ENCODE measurements around the gene ZNG1A.
"Not testable (repeated sequence)": the region's sequence is repeated elsewhere in the genome, so short reads cannot be mapped to it uniquely, and the experiment has no call there.

The ZNG1A gene

DNA sequence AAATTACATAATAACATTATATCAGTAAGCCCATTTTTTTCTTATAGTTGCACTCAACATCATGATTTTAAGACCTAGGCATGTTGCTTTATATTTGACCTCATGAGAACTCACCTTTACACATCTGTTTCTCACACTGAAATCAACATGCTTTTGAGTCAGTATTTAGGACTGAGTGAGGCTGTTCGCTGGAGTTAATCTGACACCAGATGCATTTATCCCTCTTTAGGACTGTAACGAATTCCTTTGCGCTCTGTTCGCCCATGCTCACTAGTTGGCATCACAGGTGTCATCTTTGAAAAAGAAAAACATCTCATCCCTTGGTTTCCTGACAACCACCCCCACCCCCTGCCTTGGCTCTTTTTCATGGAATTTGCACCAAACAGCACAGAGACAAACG is 84.9 kb downstream of the ZNG1A start:
- DNase-seq = not testable (repeated sequence)

DNA sequence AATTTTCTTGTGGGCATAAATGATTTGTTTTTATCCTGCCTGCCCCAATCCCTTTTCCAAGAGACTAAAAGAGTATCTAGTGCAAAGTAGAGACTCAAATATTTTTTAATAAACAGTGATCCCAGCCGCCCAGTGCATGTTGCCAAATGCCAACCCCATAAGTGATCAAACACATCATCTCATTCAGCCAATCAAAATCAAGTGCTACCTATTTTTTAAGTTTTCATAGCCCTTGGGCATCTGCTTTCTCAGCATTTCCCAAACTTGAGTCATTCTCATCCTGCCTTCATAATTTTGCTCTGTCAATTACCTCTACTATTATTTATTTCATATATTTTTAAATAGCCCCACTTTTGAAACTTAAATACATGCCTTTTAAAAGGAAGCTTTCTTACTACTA is 88.0 kb downstream of the ZNG1A start:
- not testable (repeated sequence) for DNase-seq

DNA sequence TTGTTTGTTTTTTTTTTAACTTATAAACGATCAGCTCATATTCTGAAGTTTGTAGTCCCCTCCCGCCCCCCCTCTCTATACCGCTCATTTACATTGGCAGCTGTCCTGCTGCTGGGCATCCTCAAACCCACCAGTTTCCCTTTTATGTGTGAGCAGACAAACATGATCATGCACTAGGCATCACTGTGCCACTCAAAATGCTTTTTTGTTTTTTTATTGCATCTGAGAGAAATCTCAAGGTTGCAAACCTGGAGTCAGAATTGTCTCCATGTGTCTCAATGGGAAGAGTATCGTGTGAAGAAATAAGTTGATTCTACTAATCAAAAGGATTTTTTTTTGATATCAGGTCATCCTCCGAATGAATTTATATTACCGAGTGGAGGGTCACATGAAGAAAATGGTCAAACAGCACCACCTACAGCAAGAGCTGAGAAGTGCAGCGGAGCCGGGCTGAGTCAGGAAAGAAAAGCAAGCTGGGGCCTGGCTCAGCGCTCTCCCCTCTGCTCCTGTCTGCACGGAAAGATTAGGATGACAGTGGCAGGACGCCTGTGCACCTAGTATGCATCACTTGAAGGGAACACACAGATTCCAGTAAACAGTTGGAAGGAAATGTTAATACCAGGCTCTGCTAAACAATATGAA is 90.3 kb downstream of the ZNG1A start:
- DNase-seq = not testable (repeated sequence)

- not testable (repeated sequence) for DNase-seq
These were observed 91.0 kb downstream of the ZNG1A start for GRCh38 chr9:87860-88259.

DNA sequence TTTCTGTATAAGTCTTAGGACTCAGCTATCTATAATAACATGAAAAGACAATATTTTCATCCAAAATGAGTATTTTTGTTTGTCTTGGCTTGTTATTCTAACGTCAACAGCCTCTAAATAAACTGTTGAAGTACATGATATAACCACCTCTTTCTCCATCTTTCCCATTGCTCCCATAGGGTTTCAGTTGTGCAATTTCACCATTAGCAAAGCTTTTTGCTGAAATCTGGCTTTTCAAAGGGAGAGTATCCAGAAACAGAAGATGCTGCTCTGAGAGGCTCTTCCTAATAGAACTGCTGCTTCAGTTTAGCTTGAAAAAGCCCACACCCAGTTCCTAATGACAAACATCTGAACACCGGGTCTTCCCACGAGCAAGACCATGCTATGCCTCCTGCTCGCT is 91.8 kb downstream of the ZNG1A start:
- not testable (repeated sequence) for DNase-seq

GRCh38 chr9:86697-87096 is 92.2 kb downstream of the ZNG1A start:
- DNase-seq = not testable (repeated sequence)

DNA sequence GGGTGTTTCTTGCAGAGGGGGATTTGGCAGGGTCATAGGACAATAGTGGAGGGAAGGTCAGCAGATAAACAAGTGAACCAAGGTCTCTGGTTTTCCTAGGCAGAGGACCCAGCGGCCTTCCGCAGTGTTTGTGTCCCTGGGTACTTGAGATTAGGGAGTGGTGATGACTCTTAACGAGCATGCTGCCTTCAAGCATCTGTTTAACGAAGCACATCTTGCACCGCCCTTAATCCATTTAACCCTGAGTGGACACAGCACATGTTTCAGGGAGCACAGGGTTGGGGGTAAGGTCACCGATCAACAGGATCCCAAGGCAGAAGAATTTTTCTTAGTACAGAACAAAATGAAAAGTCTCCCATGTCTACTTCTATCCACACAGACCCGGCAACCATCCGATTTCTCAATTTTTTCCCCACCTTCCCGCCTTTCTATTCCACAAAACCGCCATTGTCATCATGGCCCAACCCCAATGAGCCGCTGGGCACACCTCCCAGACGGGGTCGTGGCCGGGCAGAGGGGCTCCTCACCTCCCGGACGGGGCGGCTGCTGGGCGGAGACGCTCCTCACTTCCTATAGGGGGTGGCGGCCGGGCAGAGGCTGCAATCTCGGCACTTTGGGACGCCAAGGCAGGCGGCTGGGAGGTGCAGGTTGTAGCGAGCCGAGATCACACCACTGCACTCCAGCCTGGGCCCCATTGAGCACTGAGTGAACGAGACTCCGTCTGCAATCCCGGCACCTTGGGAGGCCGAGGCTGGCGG is 95.7 kb downstream of the ZNG1A start:
- DNase-seq = not testable (repeated sequence)

GRCh38 chr9:78333-78732 is 100.5 kb downstream of the ZNG1A start:
- not testable (repeated sequence) for DNase-seq

DNA sequence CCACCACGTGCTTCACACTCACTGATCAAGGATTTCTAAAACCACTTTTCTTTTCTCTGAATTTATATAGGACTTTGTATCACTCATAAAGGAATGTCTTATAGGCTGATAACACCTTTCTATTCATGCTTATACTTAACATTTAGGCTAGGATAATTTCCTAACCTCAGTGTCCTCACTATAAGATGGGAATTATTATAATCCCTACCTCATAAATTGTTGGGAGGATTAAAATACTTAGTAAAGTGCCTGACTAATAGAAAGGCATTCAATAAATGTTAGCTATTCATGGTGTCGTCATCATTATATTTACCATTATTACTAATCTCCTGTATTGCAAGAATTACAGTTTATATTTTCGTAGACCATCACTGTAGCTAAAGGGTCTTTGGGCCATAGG is 102.5 kb downstream of the ZNG1A start:
- DNase-seq = not testable (repeated sequence)

- DNase-seq = not testable (repeated sequence)
These were observed 104.8 kb downstream of the ZNG1A start for GRCh38 chr9:73900-74525.

GRCh38 chr9:73076-73899 is 105.6 kb downstream of the ZNG1A start:
- DNase-seq = not testable (repeated sequence)
